ENCODE measurements around the gene GABRR2.
"Not testable (repeated sequence)": the region's sequence is repeated elsewhere in the genome, so short reads cannot be mapped to it uniquely, and the experiment has no call there.

GABRR2 gene

DNA sequence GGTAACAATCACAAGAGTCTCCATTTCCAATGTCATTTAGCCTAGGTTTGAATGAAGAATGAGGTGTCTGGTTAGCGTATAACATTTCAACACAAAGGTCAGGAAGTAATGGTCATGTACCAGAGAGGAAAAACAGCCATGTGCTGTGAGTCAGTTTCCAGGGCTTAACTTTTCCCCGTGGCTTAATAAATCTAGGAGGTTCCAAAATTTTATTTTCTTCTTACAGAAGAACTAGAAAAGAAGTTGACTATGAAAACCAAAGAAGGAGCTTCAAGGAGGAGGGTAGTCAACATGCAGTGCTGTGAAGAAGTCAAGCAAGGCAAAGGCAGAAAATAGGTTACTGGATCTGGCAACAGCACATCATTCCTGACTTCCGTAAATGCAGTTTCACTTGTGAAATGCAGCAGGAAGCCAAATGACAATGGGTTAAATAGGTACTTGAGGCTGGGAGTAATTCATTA, 8.4 kb upstream of the GABRR2 start:
- DNase-seq: no peak

DNA sequence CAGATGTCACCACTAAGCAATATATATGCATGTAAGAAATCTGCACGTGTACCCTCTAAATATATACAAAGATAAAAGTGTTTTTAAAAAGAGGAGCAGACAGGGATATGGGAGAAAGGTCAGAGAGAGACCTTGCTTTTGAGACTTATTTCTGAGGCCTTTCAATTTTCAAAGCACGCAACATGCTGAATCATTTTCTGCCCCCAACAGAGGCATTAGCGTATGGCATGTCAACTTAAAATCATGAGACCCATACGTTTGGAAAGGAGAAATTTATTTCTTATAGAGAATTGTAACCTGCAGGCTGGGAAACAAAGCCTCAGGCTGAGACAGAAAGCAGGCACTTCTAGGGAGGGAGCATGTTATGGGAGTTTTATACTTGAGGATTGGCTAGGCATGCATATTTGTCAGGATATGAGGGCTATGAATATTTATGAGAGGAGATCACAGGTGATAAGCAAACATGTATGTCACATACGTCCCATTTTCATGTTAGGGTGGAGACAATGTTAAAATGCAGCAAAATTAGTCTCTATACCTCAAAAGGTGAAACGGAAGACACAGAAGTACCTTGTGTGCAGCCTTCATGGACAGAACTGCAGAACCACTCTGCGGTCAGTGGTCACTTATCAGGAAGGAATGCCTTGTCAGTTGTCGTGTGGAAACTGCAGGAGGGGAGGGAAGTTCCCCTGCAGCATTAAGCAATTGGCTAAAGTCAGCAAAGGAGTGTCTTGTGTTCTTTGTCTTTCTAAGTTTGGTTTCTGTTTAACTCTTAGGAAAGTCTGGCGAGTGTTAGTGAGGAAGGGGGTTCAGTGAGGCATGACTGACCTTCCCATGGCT, 6.3 kb upstream of the GABRR2 start:
- DNase-seq: no peak

DNA sequence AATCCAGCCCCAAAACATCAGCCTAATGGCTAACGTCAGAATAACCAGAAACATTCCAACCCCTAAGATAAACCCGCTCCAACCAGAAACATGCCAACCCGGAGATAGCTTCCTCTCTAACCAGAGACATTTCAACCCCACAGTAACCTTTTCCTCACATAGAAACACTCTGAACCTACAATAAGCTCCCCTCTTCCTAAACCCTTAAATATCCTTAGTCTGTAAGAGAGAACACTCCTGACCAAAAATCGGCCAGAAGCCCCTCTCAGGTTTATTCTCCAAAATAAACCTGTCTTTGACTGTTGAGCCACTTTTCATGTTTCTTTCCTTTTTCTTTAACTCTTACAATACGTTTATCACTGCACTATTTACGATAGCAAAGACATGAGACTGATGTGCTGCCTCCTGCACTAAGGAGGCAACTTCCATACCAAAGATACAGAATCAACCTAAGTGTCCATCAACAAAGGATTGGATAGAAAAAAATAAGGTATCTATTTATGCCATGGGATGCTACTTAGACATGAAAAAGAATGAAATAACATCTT, 5.0 kb upstream of the GABRR2 start:
- DNase-seq: no peak

DNA sequence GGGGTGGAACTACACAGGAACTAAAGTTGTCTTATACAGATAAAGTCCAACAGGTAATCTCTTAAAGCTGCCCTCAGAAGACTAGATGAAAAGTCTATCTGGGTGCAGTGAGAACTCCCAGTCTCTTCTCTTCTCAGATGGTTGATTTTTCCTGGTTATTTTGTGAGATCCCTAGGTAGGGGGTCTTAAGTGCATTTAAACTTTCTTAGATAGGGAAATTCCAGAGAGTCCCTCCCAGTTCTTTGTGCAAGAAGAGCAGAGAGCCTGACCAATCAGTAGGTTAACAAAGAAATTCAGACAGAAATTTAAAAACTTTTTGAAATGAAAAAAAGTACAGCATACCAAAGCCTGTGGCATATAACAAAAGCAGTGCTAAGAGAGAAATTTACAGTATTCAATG, 2.0 kb upstream of the GABRR2 start:
- no peak for DNase-seq

DNA sequence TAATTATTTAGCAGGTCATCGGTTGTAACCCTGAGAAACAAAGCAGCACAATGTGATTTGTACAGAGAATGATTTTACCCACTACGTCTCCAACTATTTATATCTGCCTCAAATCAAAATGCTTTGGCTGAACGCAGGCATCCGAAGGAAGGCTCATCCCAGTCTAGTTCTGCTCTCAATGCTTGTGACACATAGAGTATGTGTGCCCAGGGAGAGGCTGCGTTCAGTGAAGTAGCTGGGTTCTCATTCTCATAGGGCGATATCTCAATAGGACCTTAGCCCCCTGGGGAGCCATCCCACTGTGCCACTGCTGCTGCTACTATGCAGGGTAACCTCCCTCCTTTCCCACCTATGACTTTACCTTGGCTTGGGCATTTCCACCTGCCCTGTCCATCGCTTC, 407 bp downstream of the GABRR2 start:
- no peak for DNase-seq

DNA sequence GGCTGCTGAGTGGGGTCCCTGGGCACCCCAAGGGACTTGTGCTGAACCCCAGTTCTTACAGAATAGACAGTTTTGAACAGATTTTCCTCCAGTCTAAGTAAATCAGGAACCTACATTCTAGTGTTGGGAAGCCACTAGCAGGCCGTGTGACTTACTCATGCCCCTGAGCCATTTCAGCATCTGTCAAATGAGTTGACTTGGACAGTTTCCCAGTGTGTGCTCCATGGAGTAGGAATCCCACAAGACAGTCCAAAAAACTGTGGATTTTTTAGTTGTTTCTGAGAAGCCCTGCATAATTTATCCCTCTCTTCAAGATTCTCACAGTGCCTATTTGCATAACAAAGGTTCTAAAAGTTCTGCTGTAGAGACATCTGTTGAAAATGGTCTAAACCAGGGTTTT, 2.1 kb downstream of the GABRR2 start:
- no peak for DNase-seq

DNA sequence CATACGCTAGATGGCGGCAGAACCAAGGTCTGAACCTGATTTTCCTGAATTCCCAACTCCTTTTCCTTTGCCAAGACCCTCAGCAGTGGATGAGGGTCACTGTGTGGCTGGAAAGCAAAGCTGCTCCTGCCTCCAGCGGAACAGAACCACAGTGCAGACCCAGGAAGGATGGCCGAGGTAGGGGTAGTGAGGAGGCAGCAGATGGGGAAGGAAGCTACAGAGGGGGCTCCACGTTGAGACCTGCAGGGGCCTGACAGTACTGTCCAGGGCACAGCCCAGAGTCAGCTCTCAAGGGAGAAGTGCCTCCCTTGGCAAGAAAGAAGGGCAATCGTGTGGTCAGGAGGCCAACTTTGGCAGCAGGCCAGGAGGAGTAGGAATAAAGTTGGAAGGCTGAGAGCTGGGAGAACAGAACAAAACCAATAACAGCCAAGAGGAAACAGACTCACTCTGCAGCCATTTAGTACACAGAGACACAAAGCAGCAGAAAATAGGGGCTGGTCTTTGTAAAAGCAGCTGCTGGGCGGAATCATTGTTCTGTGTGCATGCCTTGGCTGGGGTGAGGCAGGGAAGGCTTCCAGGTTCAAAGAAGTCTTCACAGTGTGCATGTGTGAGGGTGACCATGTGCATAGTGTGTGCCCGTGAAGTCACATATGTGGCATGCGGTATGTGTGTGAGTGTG, 3.1 kb downstream of the GABRR2 start:
- DNase-seq: no peak

DNA sequence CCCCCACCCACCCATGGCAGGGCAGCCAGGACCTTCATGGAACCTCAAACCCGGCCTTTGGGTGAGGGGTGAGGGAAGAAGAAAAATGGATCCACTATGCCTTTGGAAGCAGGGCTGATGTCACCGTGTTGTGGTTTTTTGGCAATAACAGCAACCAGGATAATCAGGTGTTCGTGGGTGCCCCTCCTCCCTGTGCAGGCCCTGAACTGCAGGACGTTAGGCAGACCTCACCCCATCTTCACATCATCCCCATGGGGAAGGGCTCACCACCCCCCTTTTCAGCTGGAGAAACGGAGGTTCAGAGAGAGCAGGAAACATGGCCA, 3.6 kb downstream of the GABRR2 start:
- no peak for DNase-seq

DNA sequence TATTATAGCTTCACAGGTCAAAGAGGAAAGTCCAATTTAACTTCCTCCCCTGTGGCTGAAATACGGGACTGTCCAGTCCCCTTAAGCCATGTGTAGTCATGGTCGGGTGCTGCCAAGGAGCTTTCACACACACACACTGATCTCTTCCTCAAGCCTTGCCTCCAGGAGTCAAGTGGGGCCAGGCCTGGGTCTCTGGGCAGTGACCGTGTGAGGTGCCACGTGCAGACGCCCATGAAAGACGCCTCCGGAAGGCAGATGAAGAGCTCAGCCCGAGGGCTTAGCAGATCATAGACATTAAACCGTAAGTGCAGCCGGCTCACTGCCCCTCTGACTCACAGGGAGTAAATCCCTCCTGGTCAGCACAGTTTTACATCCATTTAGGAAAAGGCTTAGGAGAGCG, 4.2 kb downstream of the GABRR2 start:
- DNase-seq: no peak

DNA sequence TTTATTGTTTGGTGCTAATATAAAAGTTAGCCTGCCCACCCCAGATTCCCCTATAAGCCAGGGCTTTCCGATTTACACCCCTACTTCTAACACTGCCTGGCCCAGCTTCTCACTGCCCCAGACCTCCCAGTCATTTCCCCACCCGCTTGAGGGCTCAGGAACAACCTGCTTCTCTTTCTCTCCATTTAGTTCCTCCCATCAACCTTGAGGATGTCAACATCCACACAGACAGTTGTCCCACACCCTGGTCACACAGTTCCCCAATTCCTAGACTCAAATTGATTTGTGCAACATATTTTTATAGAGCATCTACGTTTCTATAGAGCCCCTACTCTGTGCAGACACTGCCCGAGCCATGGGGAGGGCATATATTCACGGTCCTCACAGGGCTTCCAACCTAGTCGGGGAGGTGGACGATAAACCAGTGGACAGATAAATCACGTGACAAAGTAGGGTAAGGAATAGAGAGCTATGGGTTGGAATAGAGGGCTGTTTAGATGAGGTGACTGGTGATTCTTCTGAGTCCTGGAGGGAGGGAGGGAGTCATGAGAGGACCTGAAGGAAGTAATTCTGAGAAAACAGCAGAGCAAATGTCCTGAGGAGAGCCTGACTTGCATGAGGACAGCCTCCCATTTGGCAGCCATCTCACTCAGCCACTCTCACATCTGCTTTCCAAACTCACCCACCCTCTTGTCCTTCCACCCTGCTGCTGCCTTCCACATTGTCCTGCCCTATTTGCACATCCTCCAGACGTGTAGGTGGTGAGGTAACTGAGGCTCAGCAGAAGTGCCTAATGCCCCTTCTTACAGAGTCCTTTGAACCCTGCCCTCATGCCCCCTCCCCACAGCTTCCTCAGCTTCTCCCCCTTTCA, 6.3 kb downstream of the GABRR2 start:
- no peak for DNase-seq

DNA sequence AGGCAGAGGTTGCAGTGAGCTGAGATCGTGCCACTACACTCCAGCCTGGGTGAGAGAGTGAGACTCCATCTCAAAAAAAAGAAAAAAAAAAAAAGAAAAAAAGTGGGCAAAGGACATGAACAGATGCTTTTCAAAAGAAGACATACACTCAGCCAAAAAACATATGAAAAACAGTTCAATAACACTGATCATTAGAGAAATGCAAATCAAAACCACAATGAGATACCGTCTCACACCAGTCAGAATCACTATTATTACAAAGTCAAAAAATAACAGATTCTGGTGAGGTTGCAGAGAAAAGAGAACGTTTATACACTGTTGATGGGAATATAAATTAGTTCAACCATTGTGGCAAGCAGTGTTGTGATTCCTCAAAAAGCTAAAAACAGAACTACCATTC, 10.6 kb downstream of the GABRR2 start:
- DNase-seq: not testable (repeated sequence)

DNA sequence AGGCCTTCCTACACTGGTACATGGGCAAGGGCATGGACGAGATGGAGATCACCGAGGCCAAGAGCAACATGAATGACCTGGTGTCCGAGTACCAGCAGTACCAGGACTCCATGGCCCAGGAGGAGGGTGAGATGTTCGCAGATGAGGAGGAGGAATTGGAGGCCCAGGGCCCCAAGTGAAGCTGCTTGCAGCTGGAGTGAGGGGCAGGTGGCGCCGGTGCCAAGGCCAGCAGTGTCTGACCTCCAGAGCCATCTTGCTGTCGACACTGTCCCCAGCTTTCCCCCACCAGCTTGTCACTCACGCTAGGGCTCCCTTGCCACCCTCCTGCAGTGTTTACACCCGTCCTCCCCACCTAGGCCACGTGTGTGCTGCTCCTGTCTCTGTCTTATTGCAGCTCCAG, 12.2 kb downstream of the GABRR2 start:
- DNase-seq: no peak

DNA sequence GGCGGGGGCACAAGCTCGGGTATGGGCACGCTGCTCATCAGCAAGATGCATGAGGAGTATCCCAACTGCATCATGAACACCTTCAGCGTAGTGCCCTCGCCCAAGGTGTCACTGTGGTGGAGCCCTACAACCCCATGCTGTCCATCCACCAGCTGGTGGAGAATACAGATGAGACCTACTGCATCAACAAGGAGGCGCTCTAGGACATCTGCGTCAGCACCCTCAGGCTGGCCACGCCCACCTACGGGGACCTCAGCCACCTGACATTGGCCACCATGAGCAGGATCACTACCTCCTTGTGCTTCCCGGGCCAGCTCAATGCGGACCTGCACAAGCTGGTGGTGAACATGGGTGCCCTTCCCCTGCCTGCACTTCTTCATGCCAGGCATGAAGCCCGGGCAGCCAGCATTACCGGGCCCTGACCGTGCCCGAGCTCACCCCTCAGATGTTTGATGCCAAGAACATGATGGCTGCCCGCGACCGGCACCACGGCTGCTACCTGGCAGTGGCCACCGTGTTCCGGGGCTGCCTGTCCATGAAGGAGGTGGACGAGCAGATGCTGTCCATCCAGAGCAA, 12.8 kb downstream of the GABRR2 start:
- DNase-seq: no peak

DNA sequence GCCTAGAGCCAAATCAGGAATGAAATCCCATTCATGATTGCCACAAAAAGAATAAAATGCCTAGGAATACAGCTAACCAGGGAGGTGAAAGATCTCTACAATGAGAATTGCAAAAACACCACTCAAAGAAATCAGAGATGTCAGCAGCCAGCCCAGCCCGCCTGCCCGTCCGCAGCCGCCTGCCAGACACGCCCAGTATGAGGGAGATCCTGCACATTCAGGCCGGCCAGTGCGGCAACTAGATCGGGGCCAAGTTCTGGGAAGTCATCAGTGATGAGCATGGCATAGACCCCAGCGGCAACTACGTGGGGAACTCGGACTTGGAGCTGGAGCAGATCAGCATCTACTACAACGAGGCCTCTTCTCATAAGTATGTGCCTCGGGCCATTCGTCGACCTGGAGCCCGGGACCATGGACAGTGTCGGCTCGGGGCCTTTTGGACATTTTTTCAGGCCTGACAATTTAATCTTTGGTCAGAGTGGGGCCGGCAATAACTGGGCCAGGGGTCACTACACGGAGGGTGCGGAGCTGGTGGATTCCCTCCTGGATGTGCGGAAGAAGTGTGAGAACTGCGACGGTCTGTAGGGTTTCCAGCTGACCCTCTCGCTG, 13.4 kb downstream of the GABRR2 start:
- no peak for DNase-seq

DNA sequence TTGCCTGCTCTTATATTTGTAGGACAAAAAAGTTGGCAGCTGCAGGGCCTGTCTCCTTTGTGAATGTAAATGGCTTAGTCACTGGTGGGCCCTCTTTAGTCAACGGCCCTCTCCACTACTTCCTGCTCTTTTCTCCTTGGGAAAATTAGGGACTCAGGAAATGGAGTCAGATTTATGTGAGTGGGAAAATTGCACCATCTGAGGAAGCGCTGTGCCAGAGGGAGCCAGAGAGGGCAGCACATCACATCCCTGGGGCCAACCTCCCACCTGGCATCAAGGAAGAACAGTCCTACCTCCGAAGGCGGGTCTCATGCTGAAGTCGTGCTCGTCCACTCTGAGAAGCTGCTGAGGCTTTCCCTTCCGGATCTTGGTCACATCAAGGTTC, 15.6 kb downstream of the GABRR2 start:
- no peak for DNase-seq

DNA sequence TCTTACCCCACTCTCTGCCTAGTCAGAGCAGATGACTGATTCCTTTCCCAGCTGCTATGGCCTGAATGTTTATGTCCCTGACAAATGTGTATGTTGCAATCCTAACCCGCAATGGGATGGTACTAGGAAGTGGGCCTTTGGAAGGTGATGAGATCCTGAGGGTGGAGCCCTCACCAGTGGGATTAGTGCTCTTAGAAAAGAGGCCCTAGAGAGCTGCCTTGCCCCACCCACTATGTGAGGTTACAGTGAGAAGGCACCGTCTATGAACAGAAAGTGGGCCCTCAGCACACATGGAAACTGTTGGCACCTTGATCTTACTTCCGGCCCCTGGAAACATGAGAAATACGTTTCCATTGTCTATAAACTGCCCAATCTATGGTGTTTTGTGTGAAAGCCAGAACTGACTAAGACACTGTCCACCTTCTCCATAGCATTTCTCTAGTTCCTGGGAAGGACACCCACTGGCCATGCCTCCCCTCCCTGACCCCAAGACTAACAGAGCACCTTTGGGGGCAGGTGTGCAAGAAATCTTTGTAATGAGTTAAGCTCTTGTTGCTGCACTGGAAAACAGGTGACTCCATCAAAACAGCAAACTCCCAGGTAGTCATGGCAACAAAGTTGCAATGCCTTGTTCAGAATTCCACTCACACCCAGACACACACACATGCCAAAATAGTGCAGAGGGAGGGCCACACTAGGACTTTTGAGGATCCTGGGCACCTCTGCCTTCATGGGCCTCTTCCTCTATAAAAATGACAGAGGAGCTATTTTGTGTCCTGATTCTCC, 16.2 kb downstream of the GABRR2 start:
- DNase-seq: no peak

DNA sequence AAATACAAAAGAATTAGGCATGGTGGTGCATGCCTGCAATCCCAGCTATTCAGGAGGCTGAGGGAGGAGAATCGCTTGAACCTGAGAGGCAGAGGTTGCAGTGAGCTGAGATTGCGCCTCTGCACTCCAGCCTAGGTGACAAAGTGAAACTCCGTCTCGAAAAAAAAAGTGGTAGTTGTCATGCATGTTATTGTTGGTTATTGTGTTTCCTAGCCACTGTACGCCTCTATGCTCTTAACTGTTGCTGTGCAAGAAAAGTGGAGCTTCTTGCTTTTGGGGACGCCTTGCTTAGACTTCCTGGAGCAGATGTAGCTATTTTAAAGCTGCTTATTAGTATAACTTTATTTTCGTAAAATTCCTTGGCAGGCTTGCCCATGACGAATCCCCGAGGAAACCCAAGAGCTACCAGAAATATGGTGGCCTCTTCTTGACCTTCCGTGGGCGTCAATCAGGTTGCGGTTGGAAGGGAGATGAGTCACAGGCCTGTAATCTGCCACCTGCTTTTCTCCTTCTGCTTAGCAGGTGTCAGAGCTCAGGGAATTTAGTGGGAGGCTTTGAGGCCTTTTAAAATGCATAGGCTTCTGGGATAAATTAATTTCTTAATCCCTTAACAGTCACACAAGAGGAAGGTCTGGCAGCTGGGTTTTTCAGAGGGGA, 17.3 kb downstream of the GABRR2 start:
- DNase-seq: no peak

DNA sequence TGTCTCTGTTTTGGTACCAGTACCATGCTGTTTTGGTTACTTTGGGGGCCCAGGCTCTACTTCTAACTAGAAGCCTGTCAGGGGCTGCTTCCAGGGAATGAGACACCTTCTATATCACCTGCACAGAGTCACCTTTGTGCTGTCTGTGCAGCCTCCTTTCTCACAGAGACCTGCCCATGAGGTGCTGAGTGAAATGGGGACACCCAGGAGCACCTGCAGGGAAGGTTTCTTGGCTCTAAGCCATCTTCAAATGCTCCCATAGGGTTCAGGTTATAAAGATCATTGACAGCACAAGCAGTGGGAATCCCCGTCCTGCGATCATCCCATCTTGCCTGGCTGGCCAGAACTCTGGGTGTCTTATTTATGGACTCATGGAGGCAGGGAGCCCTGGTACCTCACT, 19.1 kb downstream of the GABRR2 start:
- DNase-seq: no peak

DNA sequence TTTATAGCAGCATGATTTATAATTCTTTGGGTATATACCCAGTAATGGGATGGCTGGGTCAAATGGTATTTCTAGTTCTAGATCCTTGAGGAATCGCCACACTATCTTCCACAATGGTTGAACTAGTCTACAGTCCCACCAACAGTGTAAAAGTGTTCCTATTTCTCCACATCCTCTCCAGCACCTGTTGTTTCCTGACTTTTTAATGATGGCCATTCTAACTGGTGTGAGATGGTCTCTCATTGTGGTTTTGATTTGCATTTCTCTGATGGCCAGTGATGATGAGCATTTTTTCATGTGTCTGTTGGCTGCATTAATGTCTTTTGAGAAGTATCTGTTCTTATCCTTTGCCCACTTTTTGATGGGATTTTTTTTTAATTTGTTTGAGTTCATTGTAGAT, 20.0 kb downstream of the GABRR2 start:
- not testable (repeated sequence) for DNase-seq

DNA sequence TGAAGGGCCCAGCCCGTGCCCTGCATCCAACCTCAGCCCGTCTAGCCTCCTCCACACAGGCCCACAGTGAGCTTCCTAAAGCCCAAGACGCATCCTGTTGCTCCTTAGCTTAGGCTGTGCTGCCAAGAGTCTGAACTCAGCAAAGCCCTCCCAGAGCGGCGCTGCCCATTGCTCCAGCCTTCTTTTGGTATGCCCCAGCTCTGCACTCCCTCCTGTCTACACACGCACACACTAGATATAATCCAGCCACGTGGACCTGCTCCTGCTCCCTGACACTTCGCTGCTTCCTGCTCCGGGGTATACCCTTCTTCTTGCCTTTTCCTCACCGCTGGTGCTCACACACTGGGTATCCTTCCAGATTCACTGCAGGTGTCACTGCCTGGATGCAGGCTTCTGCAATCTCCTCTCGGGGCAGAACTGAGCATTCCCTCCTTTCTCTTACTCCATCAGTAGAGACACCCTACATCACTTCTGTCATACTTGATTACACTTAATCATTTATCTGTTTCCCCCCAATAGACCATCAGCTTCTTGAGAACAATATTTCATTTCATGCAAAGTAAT, 23.8 kb downstream of the GABRR2 start:
- DNase-seq: no peak
